GM12878 (cell line): Measurements from ENCODE around the gene XKR3. TPM values are rescaled to one million over a fixed set of nuclear protein-coding genes. Genes with fewer than 3 reads are reported as not detected.
"Not testable (repeated sequence)": the region's sequence is repeated elsewhere in the genome, so short reads cannot be mapped to it uniquely, and the experiment has no call there.

Experiments used
- ATAC-seq: fragments of 200-7000 bp; cut with Tn5 transposase; 3 replicates; pipeline ENCODE4 v1.9.1; 2020; ENCODE audit warnings: mild to moderate bottlenecking, moderate library complexity
- BruUV-seq: library from RNA; stranded (reverse); fragments of 400-500 nt; replicated peaks from 2 replicates; lab custom pipeline; 2021; lab: Mats Ljungman, UMichigan
- CTCF ChIA-PET: fragments of 300-600 bp; sonication (Branson Sonifier 250); formaldehyde crosslinking; extraction: SDS; loops from one replicate; lab custom pipeline; 2021; ENCODE audit warnings: inconsistent platforms; lab: Yijun Ruan, JAX
- POLR2A ChIA-PET: fragments of 350-600 bp; formaldehyde crosslinking; extraction: SDS; loops from one replicate; lab custom pipeline; 2021; ENCODE audit warnings: inconsistent platforms; lab: Charles Lee
- RAD21 ChIA-PET: fragments of 300-600 bp; sonication (Branson Sonifier 250); formaldehyde crosslinking; loops from one replicate; lab custom pipeline; 2023; ENCODE audit warnings: antibody characterized with exemption; ENCODE audit not compliant: unreplicated experiment; lab: Charles Lee
- SMC1A ChIA-PET: fragments of 300-600 bp; sonication (Branson Sonifier 250); formaldehyde crosslinking; loops from one replicate; lab custom pipeline; 2023; ENCODE audit not compliant: unreplicated experiment, uncharacterized antibody; lab: Charles Lee
- DNase-seq: peaks from one replicate; pipeline ENCODE4 v3.0.0-alpha.2; 2011; ENCODE audit warnings: low read depth, low spot score
- FAIRE-seq: peaks from 3 replicates; lab custom pipeline; 2011; peaks lifted over from hg19 to GRCh38; lab: Jason Lieb, UNC
- H2AFZ ChIP-seq: 2 replicates; pipeline ENCODE4 v1.6.0; 2011; ENCODE audit warnings: low read depth, low read length, control low read depth; ENCODE audit not compliant: control insufficient read depth
- H3K27ac ChIP-seq: 2 replicates; pipeline ENCODE4 v1.5.1; 2011; ENCODE audit warnings: control low read depth; ENCODE audit not compliant: control insufficient read depth, insufficient read depth
- H3K27me3 ChIP-seq, 2 experiments: replicated peaks in 1 of 2; 2 replicates each; pipeline versions ENCODE4 v1.6.0 to v1.6.1; 2011; ENCODE audit warnings: low read length in 1 of 2; ENCODE audit not compliant: control insufficient read depth in 2 of 2, insufficient read depth in 2 of 2
- H3K36me3 ChIP-seq, 2 experiments: 2 replicates each; pipeline ENCODE4 v1.5.1; 2011; ENCODE audit warnings: low read length in 1 of 2; ENCODE audit not compliant: control insufficient read depth in 2 of 2, insufficient read depth in 2 of 2
- H3K4me1 ChIP-seq: 2 replicates; pipeline ENCODE4 v1.6.1; 2011; ENCODE audit warnings: mild to moderate bottlenecking, low read length, moderate library complexity, mixed read lengths; ENCODE audit not compliant: control insufficient read depth, insufficient read depth
- H3K4me2 ChIP-seq: 2 replicates; pipeline ENCODE4 v1.6.0; 2011; ENCODE audit warnings: control low read depth; ENCODE audit not compliant: control insufficient read depth, insufficient read depth
- H3K4me3 ChIP-seq: fragments of 200-600 bp; sonication (generic); 2 replicates; pipeline ENCODE4 v1.5.1; 2016
- H3K79me2 ChIP-seq: 2 replicates; pipeline ENCODE4 v1.6.0; 2011; ENCODE audit warnings: low read length; ENCODE audit not compliant: control insufficient read depth, insufficient read depth
- H3K9ac ChIP-seq: 2 replicates; pipeline ENCODE4 v1.8.0; 2011; ENCODE audit warnings: low read length, control low read depth, mixed read lengths; ENCODE audit not compliant: control insufficient read depth, insufficient read depth
- H3K9me3 ChIP-seq: replicated peaks from 3 replicates; pipeline ENCODE4 v1.5.1; 2011; ENCODE audit warnings: mild to moderate bottlenecking, low read length; ENCODE audit not compliant: control insufficient read depth, insufficient read depth
- H4K20me1 ChIP-seq: 2 replicates; pipeline ENCODE4 v1.6.0; 2011; ENCODE audit not compliant: control insufficient read depth, insufficient read depth
- BCL3 ChIP-seq: IDR thresholded peaks from 2 replicates; pipeline ENCODE4 v1.6.1; 2011; ENCODE audit warnings: borderline replicate concordance, low read depth, mild to moderate bottlenecking, moderate library complexity, low read length; ENCODE audit not compliant: insufficient read depth, poor library complexity, severe bottlenecking
- CBFB ChIP-seq: IDR thresholded peaks from 2 replicates; pipeline ENCODE4 v1.6.1; 2016; ENCODE audit warnings: antibody characterized with exemption, low read depth
- CHD1 ChIP-seq: IDR thresholded peaks from 2 replicates; pipeline ENCODE4 v1.6.1; 2012; ENCODE audit warnings: low read depth, low read length, improper control_type of control experiment
- CHD2 ChIP-seq: IDR thresholded peaks from 2 replicates; pipeline ENCODE4 v1.6.1; 2011; ENCODE audit warnings: low read depth, low read length, improper control_type of control experiment, borderline replicate concordance
- ESRRA ChIP-seq: IDR thresholded peaks from 2 replicates; pipeline ENCODE4 v1.6.1; 2012; ENCODE audit warnings: mild to moderate bottlenecking, low read length, improper control_type of control experiment
- EZH2 ChIP-seq: IDR thresholded peaks from 2 replicates; pipeline ENCODE4 v1.6.1; 2012; ENCODE audit warnings: low read depth, mild to moderate bottlenecking, control low read depth, inconsistent platforms, low read length, borderline replicate concordance; ENCODE audit not compliant: control insufficient read depth
- HDAC2 ChIP-seq: fragments of 200-600 bp; sonication (generic); IDR thresholded peaks from 2 replicates; pipeline ENCODE4 v1.6.1; 2017
- MXI1 ChIP-seq: fragments of 150-350 bp; IDR thresholded peaks from 2 replicates; pipeline ENCODE4 v1.6.1; 2011; ENCODE audit warnings: low read depth, mild to moderate bottlenecking, inconsistent platforms, low read length, improper control_type of control experiment
- RB1 ChIP-seq: fragments of 450-650 bp; formaldehyde crosslinking; IDR thresholded peaks from 2 replicates; pipeline ENCODE4 v1.6.1; 2017; ENCODE audit warnings: mild to moderate bottlenecking, borderline replicate concordance
- RELB ChIP-seq: fragments of 450-650 bp; IDR thresholded peaks from 2 replicates; pipeline ENCODE4 v1.6.1; 2017; ENCODE audit warnings: low read depth, mild to moderate bottlenecking, moderate library complexity
- YY1 ChIP-seq: IDR thresholded peaks from 2 replicates; pipeline ENCODE4 v1.6.1; 2011; ENCODE audit warnings: low read depth, mild to moderate bottlenecking, low read length
- ZBTB4 ChIP-seq: fragments of 450-650 bp; formaldehyde crosslinking; IDR thresholded peaks from 2 replicates; pipeline ENCODE4 v1.4.0; 2022; ENCODE audit warnings: mild to moderate bottlenecking, moderate library complexity
- ZNF217 ChIP-seq: fragments of 450-650 bp; IDR thresholded peaks from 2 replicates; pipeline ENCODE4 v1.6.1; 2017; ENCODE audit warnings: antibody characterized with exemption, mild to moderate bottlenecking
- WGBS: methylation state at CpG from one replicate; pipeline ENCODE4 v1.1.6; 2016; ENCODE audit warnings: low lambda C conversion rate; ENCODE audit not compliant: insufficient replicate concordance, insufficient coverage; ENCODE audit errors: missing lambda C conversion rate; 5-methylcytosine and 5-hydroxymethylcytosine counted together
- in situ Hi-C: fragments of 300-500 bp; cut with MboI; formaldehyde crosslinking; loops from 9 replicates; pipeline ENCODE4 v1.14.3; 2018; ENCODE audit warnings: mixed read lengths
- intact Hi-C: fragments of 100-400 bp; cut with micrococcal nuclease; formaldehyde crosslinking; loops from one replicate; pipeline ENCODE4 v1.14.2; 2022; ENCODE audit not compliant: unreplicated experiment
- polyA plus RNA-seq, 11 experiments: library from polyadenylated mRNA; depleted of rRNA in 4 of 11; unstranded in 6 of 11; stranded (reverse) in 5 of 11; fragments of >200 nt; fragmentation: Nextera tagmentation in 4 of 11; fragmentation: Illumina TruSeq in 1 of 11; extraction: Ambion mirVana in 4 of 11; extraction: Trizol in 1 of 11; gene quantifications; 1 replicate in 1 of 11; 2 replicates in 10 of 11; pipeline versions ENCODE4 v1.2.1 to v1.2.3, GENCODE V29; 2011 to 2016; ENCODE audit warnings: inconsistent platforms in 2 of 11, missing spikeins in 2 of 11, low read depth in 1 of 11
- total RNA-seq, 4 experiments: library from RNA; depleted of rRNA in 3 of 4; stranded (reverse); fragments of >200 nt in 3 of 4; fragmentation: Illumina TruSeq in 1 of 4; extraction: Trizol in 1 of 4; gene quantifications; 2 replicates each; pipeline versions ENCODE4 v1.2.1 to v1.2.3, GENCODE V29; 2013 to 2021

The XKR3 gene
- total and polyA plus RNA-seq, 10 of the 15 experiments (the other 5 are each of a cell fraction or from before 2014, with no cell fraction given), result 0.09 to 0.14 TPM; not detected in 8

- WGBS, result 39% methylated on average over 9 of the region's 9 CpGs
- FAIRE-seq, RAD21 ChIA-PET, H3K4me1 ChIP-seq, H3K27ac ChIP-seq, H4K20me1 ChIP-seq, SMC1A ChIA-PET, H3K9ac ChIP-seq, DNase-seq, H3K9me3 ChIP-seq, H3K36me3 ChIP-seq, in situ Hi-C loops, POLR2A ChIA-PET, H3K79me2 ChIP-seq, H3K4me3 ChIP-seq, ATAC-seq, H3K27me3 ChIP-seq, H3K4me2 ChIP-seq, CTCF ChIA-PET, H2AFZ ChIP-seq, BruUV-seq, intact Hi-C loops: not testable (repeated sequence)
Observed at GRCh38 chr22:16856851-16857250, 31.6 kb upstream of the XKR3 start.

GRCh38 chr22:16854631-16855030 is 29.4 kb upstream of the XKR3 start:
- H3K4me3 ChIP-seq, result no peak overlapping the region
- intact Hi-C loops, result no loop called here
- no peak for TF ChIP-seq EZH2
- no peak for TF ChIP-seq CHD2
- TF ChIP-seq ZBTB4, result no peak
- TF ChIP-seq BCL3, result no peak
- no peak for TF ChIP-seq YY1
- no peak for TF ChIP-seq CBFB
- no peak for TF ChIP-seq ZNF217
- no peak for TF ChIP-seq HDAC2
- TF ChIP-seq RB1, result no peak
- TF ChIP-seq MXI1, result no peak
- no peak for TF ChIP-seq CHD1
- TF ChIP-seq RELB, result no peak
- TF ChIP-seq ESRRA, result no peak
- in situ Hi-C loops, result no loop called here
- no peaks in the 10 kb centered on the region for H4K20me1 ChIP-seq
- no peak overlapping the region for H3K27ac ChIP-seq
- H3K4me2 ChIP-seq, result no peak overlapping the region
- H3K9me3 ChIP-seq, result no peaks in the 10 kb centered on the region
- no peak for DNase-seq
- ChIA-PET RAD21 (no interaction called here), CTCF (no interaction called here), POLR2A (no interaction called here), SMC1A (no interaction called here)
- H2AFZ ChIP-seq, result no peak overlapping the region
- no peaks in the 10 kb centered on the region for H3K79me2 ChIP-seq
- no peaks in the 10 kb centered on the region for H3K27me3 ChIP-seq
- no TSS peak for BruUV-seq
- H3K4me1 ChIP-seq, result no peaks in the 10 kb centered on the region
- no peak overlapping the region for H3K9ac ChIP-seq
- H3K36me3 ChIP-seq, result no peaks in the 10 kb centered on the region
- ATAC-seq, result no peak
- FAIRE-seq, result no peak
